HL-60 (cell line): ENCODE data around the gene TRIM74.
"Not testable (repeated sequence)": the region's sequence is repeated elsewhere in the genome, so short reads cannot be mapped to it uniquely, and the experiment has no call there.

Experiments used
- DNase-seq, 2 experiments: peaks; one replicate each; pipeline ENCODE4 v3.0.0-alpha.2; 2010 to 2020; ENCODE audit warnings: low read depth in 1 of 2, low spot score in 1 of 2
- H3K27ac ChIP-seq: fragments of 250-450 bp; sonication (Bioruptor Pico); replicated peaks from 2 replicates; pipeline ENCODE4 v1.5.1; 2020; ENCODE audit warnings: mild to moderate bottlenecking, moderate library complexity
- H3K27me3 ChIP-seq: fragments of 250-450 bp; sonication (Bioruptor Pico); 2 replicates; pipeline ENCODE4 v1.5.1; 2021; ENCODE audit warnings: mild to moderate bottlenecking, moderate library complexity; ENCODE audit not compliant: insufficient read depth, poor library complexity, severe bottlenecking
- H3K4me3 ChIP-seq: replicated peaks from 2 replicates; pipeline ENCODE4 v1.5.1; 2011; ENCODE audit warnings: mild to moderate bottlenecking, control low read depth, low read length; ENCODE audit not compliant: insufficient read depth
- CTCF ChIP-seq: IDR thresholded peaks from one replicate; pipeline ENCODE4 v1.5.1; 2011; ENCODE audit warnings: low read length, control low read depth, inconsistent platforms; ENCODE audit not compliant: insufficient read depth
- GABPA ChIP-seq: IDR thresholded peaks from 2 replicates; pipeline ENCODE4 v1.6.1; 2012; ENCODE audit warnings: low read depth
- POLR2AphosphoS5 ChIP-seq: IDR thresholded peaks from 2 replicates; pipeline ENCODE4 v1.6.1; 2012; ENCODE audit warnings: low read depth
- TF ChIP-seq, protein P1 (sequence below): IDR thresholded peaks from 2 replicates; pipeline ENCODE4 v1.6.1; 2012; ENCODE audit warnings: low read depth; ENCODE audit not compliant: insufficient replicate concordance

The TRIM74 gene

DNA sequence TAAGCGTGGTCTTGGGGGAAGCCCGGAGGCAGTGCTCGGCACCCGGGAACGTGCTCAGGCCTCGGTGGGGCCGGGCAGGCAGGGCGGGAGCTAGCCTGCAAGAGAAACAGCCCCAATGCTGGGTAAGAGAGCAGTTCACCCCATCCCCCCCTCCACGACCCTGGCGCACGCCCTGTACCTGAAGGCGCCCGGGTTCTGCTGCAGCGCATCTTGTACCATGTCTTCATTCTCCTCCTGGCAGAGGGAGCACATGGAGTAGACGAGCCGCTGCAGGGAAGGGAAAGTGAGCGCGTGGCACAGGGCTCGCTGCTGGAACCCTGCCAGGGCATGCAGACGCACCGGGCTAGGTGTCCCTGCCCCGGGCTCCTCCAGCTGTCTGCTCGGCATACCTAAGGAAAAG lies 20.6 kb downstream of the TRIM74 start:
- DNase-seq, H3K27ac ChIP-seq, H3K27me3 ChIP-seq, H3K4me3 ChIP-seq: not testable (repeated sequence)

GRCh38 chr7:72946130-72946745 lies 23.0 kb downstream of the TRIM74 start:
- not testable (repeated sequence) for H3K4me3 ChIP-seq, H3K27ac ChIP-seq, H3K27me3 ChIP-seq
- peak in 1 of 2 experiments; percentile 32 for DNase-seq
- 0 out of 2 replicates have a peak, but pooled peaks have one; percentile 12 for TF ChIP-seq POLR2AphosphoS5

GRCh38 chr7:72945597-72945996 lies 23.7 kb downstream of the TRIM74 start:
- DNase-seq, H3K27me3 ChIP-seq, H3K4me3 ChIP-seq, H3K27ac ChIP-seq: not testable (repeated sequence)

- not testable (repeated sequence) for H3K4me3 ChIP-seq, DNase-seq, H3K27ac ChIP-seq, H3K27me3 ChIP-seq
Measured at GRCh38 chr7:72944937-72945336, 24.3 kb downstream of the TRIM74 start.

DNA sequence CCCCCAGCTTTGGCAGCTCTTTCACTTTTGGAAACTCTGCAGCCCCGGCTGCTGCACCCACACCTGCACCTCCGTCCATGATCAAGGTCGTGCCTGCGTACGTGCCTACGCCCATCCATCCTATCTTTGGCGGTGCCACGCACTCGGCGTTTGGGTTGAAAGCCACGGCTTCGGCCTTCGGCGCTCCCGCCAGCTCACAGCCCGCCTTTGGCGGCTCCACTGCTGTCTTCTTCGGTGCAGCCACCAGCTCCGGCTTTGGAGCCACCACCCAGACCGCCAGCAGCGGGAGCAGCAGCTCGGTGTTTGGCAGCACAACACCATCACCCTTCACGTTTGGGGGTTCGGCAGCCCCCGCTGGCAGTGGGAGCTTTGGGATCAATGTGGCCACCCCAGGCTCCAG lies 26.3 kb downstream of the TRIM74 start:
- not testable (repeated sequence) for H3K27ac ChIP-seq, H3K27me3 ChIP-seq, DNase-seq, H3K4me3 ChIP-seq

GRCh38 chr7:72942022-72942705 lies 27.1 kb downstream of the TRIM74 start:
- not testable (repeated sequence) for H3K4me3 ChIP-seq, H3K27me3 ChIP-seq, DNase-seq, H3K27ac ChIP-seq

DNA sequence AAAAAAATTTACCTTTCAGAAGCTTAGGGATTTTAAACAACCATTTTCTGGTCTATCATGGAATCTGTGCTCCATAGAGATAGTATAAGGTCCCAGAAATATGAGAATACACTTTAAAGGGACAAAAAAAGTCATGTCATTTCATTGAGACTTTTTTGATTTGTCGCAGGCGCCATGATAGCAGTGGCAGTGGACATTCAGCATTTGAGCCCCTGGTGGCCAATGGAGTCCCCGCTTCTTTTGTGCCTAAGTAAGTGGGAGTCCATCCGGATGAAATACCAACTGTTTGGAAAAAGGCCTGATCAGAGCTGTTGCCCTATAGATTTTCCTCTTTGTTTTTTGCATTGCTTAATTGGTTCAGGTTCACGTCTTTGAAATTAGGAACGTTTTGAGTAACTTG lies 41.0 kb downstream of the TRIM74 start:
- DNase-seq, H3K27ac ChIP-seq, H3K4me3 ChIP-seq, H3K27me3 ChIP-seq: not testable (repeated sequence)

DNA sequence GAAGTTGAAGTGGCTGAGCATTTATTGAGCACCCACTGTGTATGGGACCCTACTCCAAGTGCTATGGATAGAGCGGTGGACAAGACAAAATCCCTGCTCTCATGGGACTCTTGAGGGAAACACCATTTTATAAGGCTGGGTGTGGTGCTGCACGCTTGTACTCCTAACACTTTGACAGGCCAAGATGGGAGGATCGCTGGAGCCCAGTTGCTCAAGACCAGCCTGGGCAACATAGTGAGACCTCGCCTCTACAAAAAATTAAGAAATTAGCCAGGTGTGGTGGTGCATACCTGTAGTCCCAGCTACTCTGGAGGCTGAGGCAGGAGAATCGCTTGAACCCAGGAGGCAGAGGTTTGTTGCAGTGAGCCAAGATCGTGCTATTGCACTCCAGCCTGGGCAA lies 41.5 kb downstream of the TRIM74 start:
- H3K4me3 ChIP-seq, DNase-seq, H3K27ac ChIP-seq, H3K27me3 ChIP-seq: not testable (repeated sequence)

GRCh38 chr7:72925546-72926120 lies 43.6 kb downstream of the TRIM74 start:
- DNase-seq, result no peak
- peak overlapping the region; percentile 88 for H3K27ac ChIP-seq
- H3K27me3 ChIP-seq, result no peaks in the 10 kb centered on the region
- TF ChIP-seq GABPA (no peak), CTCF (no peak)
- TF ChIP-seq, protein P1, sequence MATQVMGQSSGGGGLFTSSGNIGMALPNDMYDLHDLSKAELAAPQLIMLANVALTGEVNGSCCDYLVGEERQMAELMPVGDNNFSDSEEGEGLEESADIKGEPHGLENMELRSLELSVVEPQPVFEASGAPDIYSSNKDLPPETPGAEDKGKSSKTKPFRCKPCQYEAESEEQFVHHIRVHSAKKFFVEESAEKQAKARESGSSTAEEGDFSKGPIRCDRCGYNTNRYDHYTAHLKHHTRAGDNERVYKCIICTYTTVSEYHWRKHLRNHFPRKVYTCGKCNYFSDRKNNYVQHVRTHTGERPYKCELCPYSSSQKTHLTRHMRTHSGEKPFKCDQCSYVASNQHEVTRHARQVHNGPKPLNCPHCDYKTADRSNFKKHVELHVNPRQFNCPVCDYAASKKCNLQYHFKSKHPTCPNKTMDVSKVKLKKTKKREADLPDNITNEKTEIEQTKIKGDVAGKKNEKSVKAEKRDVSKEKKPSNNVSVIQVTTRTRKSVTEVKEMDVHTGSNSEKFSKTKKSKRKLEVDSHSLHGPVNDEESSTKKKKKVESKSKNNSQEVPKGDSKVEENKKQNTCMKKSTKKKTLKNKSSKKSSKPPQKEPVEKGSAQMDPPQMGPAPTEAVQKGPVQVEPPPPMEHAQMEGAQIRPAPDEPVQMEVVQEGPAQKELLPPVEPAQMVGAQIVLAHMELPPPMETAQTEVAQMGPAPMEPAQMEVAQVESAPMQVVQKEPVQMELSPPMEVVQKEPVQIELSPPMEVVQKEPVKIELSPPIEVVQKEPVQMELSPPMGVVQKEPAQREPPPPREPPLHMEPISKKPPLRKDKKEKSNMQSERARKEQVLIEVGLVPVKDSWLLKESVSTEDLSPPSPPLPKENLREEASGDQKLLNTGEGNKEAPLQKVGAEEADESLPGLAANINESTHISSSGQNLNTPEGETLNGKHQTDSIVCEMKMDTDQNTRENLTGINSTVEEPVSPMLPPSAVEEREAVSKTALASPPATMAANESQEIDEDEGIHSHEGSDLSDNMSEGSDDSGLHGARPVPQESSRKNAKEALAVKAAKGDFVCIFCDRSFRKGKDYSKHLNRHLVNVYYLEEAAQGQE, result no peak
- H3K4me3 ChIP-seq, result peak overlapping the region; percentile 45
